ENCODE data around the gene CKAP4. TPM values are rescaled to one million over a fixed set of nuclear protein-coding genes. Genes with fewer than 3 reads are reported as not detected.

Gene CKAP4
- total and polyA plus RNA-seq, 2 experiments from 2014 or later = 139 to 151 TPM

DNA sequence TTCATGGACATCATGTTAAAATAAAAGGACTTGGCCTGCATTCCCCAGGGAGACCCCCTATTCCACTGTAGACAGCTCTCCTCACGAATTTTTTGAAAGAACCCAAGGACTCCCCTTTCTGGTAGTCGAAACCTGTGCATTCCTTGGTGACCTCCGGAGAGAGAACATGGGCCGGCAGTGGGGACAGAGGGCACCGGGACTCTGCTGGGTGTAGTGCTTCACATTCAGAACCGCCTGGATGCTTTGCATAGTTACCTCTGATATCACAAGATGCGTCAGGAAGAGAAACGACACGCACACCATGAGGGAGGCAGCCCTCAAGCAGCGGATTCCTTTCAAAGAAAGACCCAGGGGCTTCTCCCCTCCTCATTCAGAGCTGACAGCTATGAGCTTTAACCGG, 9.7 kb downstream of the CKAP4 start:
- H3K27ac ChIP-seq = peak overlapping the region; percentile 89
- no peaks in the 10 kb centered on the region for H3K9me3 ChIP-seq (ENCODE audit: low read depth)
- TF ChIP-seq, protein P1, sequence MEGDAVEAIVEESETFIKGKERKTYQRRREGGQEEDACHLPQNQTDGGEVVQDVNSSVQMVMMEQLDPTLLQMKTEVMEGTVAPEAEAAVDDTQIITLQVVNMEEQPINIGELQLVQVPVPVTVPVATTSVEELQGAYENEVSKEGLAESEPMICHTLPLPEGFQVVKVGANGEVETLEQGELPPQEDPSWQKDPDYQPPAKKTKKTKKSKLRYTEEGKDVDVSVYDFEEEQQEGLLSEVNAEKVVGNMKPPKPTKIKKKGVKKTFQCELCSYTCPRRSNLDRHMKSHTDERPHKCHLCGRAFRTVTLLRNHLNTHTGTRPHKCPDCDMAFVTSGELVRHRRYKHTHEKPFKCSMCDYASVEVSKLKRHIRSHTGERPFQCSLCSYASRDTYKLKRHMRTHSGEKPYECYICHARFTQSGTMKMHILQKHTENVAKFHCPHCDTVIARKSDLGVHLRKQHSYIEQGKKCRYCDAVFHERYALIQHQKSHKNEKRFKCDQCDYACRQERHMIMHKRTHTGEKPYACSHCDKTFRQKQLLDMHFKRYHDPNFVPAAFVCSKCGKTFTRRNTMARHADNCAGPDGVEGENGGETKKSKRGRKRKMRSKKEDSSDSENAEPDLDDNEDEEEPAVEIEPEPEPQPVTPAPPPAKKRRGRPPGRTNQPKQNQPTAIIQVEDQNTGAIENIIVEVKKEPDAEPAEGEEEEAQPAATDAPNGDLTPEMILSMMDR (IDR thresholded peaks at IDR 0.05; ENCODE audit: low read depth, low read length) = no peak
- H3K4me1 ChIP-seq (ENCODE audit: low read depth) = peaks cover 14% of the 10 kb centered on the region
- peak in 1 of 2 donors; percentile 76 for DNase-seq (ENCODE audit: low read depth in 1 of 2, low spot score in 1 of 2)
- H3K36me3 ChIP-seq = peaks cover 15% of the 10 kb centered on the region
- H3K4me3 ChIP-seq = no peak overlapping the region
- H3K27me3 ChIP-seq = no peaks in the 10 kb centered on the region

GRCh38 chr12:106235770-106236169, 12.1 kb downstream of the CKAP4 start:
- no peaks in the 10 kb centered on the region for H3K27me3 ChIP-seq
- H3K27ac ChIP-seq = no peak overlapping the region
- DNase-seq (ENCODE audit: low read depth in 1 of 2, low spot score in 1 of 2) = no peak
- peaks cover 6% of the 10 kb centered on the region for H3K36me3 ChIP-seq
- no peaks in the 10 kb centered on the region for H3K9me3 ChIP-seq (ENCODE audit: low read depth)
- peaks cover 14% of the 10 kb centered on the region for H3K4me1 ChIP-seq (ENCODE audit: low read depth)
- H3K4me3 ChIP-seq = no peak overlapping the region
- TF ChIP-seq, protein P1 (IDR thresholded peaks at IDR 0.05; ENCODE audit: low read depth, low read length) = no peak

- TF ChIP-seq, protein P1 (IDR thresholded peaks at IDR 0.05; ENCODE audit: low read depth, low read length) = no peak
- DNase-seq (ENCODE audit: low read depth in 1 of 2, low spot score in 1 of 2) = no peak
- Histone ChIP-seq H3K4me1 (ENCODE audit: low read depth) (peaks cover 14% of the 10 kb centered on the region), H3K9me3 (ENCODE audit: low read depth) (no peaks in the 10 kb centered on the region), H3K27ac (peak overlapping the region; percentile 33), H3K4me3 (no peak overlapping the region), H3K36me3 (peaks cover 6% of the 10 kb centered on the region), H3K27me3 (no peaks in the 10 kb centered on the region)
Measured at GRCh38 chr12:106234449-106234848, 13.4 kb downstream of the CKAP4 start.

GRCh38 chr12:106233011-106233410, 14.8 kb downstream of the CKAP4 start:
- TF ChIP-seq, protein P1 (IDR thresholded peaks at IDR 0.05; ENCODE audit: low read depth, low read length) = no peak
- no peaks in the 10 kb centered on the region for H3K9me3 ChIP-seq (ENCODE audit: low read depth)
- H3K27me3 ChIP-seq = no peaks in the 10 kb centered on the region
- no peaks in the 10 kb centered on the region for H3K36me3 ChIP-seq
- no peak overlapping the region for H3K27ac ChIP-seq
- H3K4me1 ChIP-seq (ENCODE audit: low read depth) = peaks cover 6% of the 10 kb centered on the region
- H3K4me3 ChIP-seq = no peak overlapping the region
- no peak for DNase-seq (ENCODE audit: low read depth in 1 of 2, low spot score in 1 of 2)

- Histone ChIP-seq H3K27ac (no peak overlapping the region), H3K4me3 (no peak overlapping the region), H3K4me1 (ENCODE audit: low read depth) (no peaks in the 10 kb centered on the region), H3K36me3 (no peaks in the 10 kb centered on the region), H3K9me3 (ENCODE audit: low read depth) (no peaks in the 10 kb centered on the region), H3K27me3 (no peaks in the 10 kb centered on the region)
- no peak for DNase-seq (ENCODE audit: low read depth in 1 of 2, low spot score in 1 of 2)
- TF ChIP-seq, protein P1 (IDR thresholded peaks at IDR 0.05; ENCODE audit: low read depth, low read length) = no peak
Measured at GRCh38 chr12:106229036-106229591, 18.7 kb downstream of the CKAP4 start.

All from cardiac muscle cell (in vitro differentiated cells and primary cell).